NCI-H1105 (cell line): Measurements from ENCODE around the gene IL4I1.

ENCODE experiments used
- DNase-seq: peaks from one replicate; lab custom pipeline; 2025; lab: John Stamatoyannopoulos, UW

The IL4I1 gene

DNA sequence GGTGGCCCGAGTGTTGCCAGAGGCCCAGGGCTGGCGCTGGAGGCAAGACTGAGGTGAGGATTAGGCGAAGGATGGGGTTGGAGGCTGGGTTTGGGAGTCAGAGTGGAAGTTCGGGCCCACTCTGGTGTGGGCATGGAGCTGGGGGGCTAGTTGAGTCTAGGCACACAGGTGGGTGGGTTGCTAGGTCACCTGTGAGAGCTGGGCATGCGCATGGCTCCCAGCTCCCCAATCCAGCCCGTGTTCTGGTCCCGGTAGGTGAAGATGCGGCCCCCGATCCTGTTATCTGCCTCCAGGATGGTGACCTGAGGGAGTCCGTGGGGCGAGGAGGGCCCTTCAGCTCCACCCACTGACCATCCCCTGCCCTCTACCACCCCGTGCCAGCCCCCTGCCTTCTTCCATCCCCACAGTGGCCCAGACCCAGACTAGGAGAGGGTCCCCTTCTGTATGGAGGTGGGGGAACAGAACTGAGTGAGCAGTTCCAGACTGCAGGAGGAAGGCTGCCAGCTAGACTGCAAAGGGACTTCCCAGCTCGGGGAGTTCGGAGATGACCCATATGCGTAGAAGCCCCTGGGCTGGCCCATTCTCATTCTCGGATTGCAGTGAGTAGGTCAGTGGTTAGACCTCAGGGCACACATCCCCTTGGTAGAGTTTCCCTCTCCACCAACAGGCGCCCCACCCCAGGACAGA lies 1.7 kb downstream of the IL4I1 start:
- no peak for DNase-seq

- DNase-seq: no peak
Observed at GRCh38 chr19:49894011-49894664, 2.5 kb downstream of the IL4I1 start.

DNA sequence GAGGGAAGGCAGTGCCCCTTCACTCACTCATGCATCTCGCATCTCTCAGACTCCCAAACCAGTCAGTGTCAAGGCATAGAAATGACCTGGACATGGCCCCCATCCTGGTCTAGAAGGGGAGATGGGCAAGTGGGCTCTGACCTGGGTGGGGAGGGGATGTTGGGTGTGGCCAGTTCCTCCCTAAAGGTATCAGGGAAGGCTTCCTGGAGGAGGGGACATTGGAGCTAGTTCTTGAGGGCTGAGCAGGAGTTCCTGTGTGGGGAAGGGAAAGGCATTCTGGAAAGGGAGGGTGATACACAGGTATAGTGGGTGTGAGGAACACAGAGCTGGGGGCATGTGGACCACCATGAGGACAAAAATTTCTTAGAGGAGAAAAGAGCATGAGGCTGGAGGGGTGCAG lies 4.0 kb downstream of the IL4I1 start:
- DNase-seq: no peak

GRCh38 chr19:49891393-49891792 lies 5.3 kb downstream of the IL4I1 start:
- DNase-seq: no peak

- peak; percentile 32 for DNase-seq
Observed at GRCh38 chr19:49890349-49891311, 6.1 kb downstream of the IL4I1 start.

DNA sequence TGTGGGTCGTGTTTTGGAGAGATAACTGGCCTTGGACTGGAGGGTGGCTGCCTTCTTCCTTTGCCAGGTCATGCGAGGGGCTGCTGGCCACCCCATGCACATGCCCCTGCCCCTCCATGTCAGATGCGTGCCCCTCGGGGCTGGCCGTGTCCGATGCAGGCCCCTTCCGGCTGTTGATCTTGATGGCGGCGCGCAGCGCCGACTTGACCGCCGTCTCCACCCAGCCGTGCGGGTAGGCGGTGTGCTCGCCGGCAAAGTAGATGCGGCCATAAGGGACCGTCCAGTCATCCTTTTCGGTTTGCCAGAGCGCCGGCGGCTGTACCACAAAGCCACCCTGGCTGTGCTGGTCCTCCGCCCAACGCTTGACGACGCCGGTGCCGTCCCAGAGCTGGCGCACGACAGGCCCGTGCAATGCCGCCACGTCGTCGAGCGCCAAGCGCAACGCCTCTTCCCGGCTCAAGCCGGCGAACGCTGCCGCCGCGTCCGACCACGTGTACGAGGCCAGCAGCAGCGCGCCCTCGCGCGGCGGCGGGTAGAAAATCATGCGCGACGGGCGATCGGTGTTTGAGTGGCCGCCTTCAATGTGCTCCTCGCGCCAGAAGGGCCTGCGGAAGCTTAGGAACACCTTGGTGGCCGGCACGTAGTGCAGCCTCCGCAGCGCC lies 6.9 kb downstream of the IL4I1 start:
- DNase-seq: no peak

DNA sequence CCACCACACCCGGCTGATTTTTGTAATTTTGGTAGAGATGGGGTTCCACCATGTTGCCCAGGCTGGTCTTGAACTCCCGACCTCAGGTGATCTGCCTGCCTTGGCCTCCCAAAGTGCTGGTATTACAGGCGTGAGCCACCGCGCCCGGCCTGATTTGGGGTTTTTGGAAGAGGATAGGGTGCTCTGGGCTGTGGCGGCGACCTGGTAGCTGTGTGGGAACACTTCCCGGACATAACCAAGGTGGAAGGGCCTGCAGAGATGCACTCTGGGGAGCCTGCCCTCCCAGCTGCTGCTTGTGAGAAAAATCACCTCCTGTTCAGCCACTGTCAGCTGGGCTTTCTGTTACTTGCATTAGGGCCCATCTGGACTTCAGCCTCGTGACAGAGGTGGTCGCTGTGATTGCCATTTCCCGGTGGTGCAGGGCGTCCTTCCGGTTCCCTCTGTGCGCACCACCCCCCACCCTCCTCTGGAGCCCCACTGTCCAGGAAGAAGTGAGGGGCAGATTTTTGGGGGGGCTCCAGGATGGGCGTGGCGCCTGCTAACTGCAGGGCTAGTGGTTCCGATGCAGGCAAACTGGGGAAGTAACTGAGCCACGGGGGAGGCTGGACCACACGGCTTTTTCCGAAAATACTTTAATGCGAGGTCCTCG lies 7.5 kb downstream of the IL4I1 start:
- DNase-seq: no peak

DNA sequence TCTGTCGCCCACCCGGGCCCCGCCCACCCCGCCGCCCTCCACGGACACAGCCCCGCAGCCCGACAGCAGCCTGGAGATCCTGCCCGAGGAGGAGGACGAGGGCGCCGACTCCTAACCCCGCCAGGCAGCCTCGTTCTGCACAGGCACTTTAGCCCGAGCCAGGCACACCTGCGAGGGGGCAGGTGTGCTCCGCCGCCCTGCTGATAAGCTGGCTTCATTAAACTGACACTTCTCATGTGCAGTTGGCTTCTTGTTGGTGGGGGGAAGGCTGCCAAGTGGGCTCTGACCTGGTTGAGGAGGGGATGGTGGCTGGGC lies 8.2 kb downstream of the IL4I1 start:
- DNase-seq: peak; percentile 83

DNA sequence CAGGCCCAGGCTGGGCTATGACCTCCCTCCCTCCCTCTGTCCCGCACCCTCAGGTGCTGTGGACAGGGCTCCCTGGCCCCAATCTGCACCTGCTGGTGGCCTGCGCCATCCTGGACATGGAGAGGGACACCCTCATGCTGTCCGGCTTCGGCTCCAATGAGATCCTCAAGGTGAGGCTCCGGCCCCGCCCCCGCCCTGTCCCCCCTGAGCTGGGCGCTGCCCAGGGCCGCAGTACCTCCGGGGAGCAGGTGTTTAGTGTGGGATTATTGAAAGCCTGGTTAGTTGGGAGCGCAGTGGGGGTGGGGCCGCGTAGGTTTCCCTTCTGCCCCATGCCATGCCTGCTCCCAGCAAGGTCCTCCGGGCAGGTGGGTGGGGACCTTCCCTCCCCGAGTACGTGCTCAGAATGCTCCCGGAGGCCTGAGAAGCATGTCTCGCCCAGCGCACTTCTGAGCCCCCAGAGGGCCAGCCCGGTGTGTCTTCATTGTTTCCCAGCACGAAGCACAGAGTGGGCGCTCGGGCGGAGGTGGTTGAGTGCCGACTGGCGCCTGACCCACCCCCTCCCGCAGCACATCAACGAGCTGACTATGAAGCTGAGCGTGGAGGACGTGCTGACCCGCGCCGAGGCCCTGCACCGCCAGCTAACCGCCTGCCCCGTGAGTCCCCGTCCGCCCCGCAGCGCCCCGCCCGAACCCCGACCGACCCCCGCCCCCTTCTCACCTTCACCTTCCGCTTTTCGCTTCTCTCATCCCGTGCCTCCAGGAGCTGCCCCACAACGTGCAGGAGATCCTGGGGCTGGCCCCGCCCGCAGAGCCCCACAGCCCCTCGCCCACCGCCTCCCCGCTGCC lies 8.8 kb downstream of the IL4I1 start:
- peak; percentile 56 for DNase-seq

DNA sequence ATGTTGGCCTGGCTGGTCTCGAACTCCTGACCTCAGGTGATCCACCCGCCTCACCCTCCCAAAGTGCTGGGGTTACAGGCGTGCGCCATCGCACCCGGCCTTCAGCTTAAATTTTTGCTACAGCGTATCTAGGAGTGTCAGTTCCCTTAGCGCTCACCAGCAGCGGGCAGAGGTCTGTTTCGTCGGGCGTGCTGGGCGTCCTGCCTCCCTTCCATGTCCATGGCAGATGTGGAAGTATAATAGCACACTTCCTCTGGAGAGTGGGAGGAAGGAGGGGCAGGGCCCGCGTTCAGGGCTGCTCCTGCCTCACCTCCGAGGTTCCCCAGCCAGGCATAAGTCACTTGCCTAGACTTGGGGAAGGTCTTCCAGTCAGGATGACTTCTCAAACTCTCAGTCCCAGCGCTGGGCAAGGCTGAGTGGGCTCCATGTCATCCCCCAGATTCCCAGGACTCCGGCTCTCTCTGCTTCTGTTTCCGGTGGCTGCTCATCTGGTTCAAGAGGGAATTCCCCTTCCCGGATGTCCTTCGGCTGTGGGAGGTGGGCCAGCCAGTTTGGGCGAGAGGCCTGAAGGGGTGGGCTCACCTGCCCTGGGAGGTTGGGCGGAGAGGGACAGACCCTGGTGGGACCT lies 9.5 kb downstream of the IL4I1 start:
- DNase-seq: no peak

- no peak for DNase-seq
Observed at GRCh38 chr19:49884760-49885159, 11.9 kb downstream of the IL4I1 start.

- DNase-seq: no peak
Observed at GRCh38 chr19:49884109-49884508, 12.6 kb downstream of the IL4I1 start.

- no peak for DNase-seq
Observed at GRCh38 chr19:49883094-49883493, 13.6 kb downstream of the IL4I1 start.

DNA sequence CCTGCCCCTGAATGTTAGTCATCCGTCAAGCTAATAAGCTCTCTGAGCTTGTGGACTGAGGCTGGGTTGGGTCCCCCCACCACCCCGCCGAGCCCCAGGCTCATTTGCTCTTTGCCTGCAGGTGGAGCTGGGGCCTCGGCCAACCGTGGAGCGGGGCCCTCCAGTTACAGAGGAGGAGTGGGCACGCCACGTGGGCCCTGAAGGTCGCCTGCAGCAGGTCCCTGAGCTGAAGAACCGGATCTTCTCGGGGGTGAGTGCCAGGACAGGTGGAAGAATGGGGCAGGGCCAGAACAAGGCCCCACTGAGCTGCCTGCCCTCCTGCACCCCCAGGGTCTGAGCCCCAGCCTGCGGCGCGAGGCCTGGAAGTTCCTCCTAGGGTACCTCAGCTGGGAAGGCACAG lies 14.0 kb downstream of the IL4I1 start:
- DNase-seq: no peak

GRCh38 chr19:49881672-49882394 lies 14.9 kb downstream of the IL4I1 start:
- DNase-seq: no peak

- no peak for DNase-seq
Observed at GRCh38 chr19:49881186-49881585, 15.5 kb downstream of the IL4I1 start.

GRCh38 chr19:49880162-49880869 lies 16.4 kb downstream of the IL4I1 start:
- DNase-seq: no peak

- no peak for DNase-seq
Observed at GRCh38 chr19:49879243-49879963, 17.3 kb downstream of the IL4I1 start.

GRCh38 chr19:49878744-49879070 lies 18.0 kb downstream of the IL4I1 start:
- DNase-seq: no peak
